ENCODE measurements around the gene MAU2. TPM values are rescaled to one million over a fixed set of nuclear protein-coding genes. Genes with fewer than 3 reads are reported as not detected.

MAU2 gene, protein sequence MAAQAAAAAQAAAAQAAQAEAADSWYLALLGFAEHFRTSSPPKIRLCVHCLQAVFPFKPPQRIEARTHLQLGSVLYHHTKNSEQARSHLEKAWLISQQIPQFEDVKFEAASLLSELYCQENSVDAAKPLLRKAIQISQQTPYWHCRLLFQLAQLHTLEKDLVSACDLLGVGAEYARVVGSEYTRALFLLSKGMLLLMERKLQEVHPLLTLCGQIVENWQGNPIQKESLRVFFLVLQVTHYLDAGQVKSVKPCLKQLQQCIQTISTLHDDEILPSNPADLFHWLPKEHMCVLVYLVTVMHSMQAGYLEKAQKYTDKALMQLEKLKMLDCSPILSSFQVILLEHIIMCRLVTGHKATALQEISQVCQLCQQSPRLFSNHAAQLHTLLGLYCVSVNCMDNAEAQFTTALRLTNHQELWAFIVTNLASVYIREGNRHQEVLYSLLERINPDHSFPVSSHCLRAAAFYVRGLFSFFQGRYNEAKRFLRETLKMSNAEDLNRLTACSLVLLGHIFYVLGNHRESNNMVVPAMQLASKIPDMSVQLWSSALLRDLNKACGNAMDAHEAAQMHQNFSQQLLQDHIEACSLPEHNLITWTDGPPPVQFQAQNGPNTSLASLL
- total RNA-seq: 10 to 100 TPM; 71.9 to 81.4 TPM

DNA sequence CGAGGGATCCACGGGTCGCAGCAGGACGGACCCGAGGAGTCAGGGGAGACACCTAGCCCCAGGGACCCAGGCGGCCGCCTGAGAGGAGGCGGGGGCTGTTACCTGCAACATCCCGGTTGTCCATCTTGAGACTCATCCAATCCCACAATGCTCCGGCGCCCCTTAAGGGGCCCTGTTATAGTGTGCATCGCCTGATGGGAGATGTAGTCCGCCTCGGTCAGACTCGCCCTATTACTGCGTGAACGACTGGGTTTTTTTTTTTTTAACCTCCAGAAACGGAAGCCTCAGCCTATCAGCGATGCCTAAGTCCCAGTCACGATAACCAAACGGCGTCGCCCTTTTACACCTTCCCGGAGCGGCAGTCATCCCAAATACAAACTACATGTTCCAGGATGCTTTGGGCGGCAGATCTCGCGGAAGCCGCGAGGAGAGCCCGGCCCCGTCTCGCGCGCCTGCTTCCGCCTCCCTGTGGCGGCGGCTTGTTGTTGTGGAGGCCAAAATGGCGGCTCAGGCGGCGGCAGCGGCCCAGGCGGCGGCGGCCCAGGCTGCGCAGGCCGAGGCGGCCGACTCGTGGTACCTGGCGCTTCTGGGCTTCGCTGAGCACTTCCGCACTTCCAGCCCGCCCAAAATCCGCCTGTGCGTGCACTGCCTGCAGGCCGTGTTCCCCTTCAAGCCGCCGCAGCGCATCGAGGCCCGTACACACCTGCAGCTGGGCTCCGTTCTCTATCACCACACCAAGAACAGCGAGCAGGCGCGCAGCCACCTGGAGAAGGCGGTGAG lies at the start of gene MAU2, which contains the start of gene SUGP1:
MAU2 (plus strand) TSS at position 469 of the 780 bp plus-strand sequence; CDS start at position 500, 31 bp downstream.
SUGP1 (minus strand) TSS at position 149 of the 780 bp plus-strand sequence; CDS start at position 136, 13 bp downstream.
- Mint-ChIP-seq H3K27ac (peak within 1 kb of the TSS; percentile 99), H3K36me3 (ENCODE audit: low read depth) (peaks cover 32% of the 10 kb centered on the region), H3K9me3 (no peaks in the 10 kb centered on the region), H3K4me1 (peaks cover 36% of the 10 kb centered on the region), H3K27me3 (no peaks in the 10 kb centered on the region), H3K4me3 (peak within 1 kb of the TSS; percentile 96)
- DNase-seq: peak; percentile 94
- ChIA-PET POLR2A (interaction anchor here (0.6 kb wide), 1 partner anchor 349 kb away, joined by 4 read pairs; no protein-coding TSS in a partner anchor), CTCF (interaction anchor here (1.4 kb wide), 1 partner anchor 171 kb away, joined by 3 read pairs; no protein-coding TSS in a partner anchor)

DNA sequence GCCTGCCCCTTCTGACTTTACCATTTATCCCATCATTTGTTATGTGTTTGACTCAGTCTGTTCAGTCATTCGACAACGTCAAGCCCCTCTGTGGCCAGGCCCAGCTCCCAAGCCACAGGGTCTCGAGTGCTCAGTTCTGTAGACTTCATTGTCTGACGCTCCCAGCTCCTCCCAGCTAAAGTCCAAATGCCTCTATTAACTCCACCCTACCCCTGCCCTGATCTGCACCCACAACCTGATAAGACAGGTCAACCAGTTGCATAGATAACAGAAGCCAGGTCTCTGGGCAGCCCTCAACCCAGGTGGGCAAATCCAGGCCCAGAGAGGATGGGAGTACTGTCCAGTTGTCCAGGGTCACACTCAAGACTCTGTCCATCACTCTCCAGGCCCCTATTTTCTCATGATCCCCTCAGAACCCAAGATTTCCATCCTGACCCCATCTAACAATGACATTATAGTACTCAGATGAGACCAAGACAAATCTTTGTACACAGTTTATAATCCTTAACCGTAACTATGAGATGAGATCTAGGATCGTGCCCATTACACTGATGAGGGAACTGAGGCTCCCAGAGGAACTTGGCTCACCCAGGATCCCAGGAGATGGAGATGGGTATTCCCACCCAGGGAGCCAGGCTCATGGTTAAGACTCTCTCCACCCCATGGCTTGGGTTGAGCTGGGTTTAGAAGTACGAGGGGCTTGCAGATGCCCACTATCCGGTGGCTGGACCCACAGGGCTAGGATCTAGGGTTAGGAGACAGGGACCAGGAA lies 48.6 kb upstream of the MAU2 start:
- H3K27me3 Mint-ChIP-seq: peaks cover 20% of the 10 kb centered on the region
- DNase-seq: no peak
- H3K27ac Mint-ChIP-seq: no peak overlapping the region
- peaks cover 3% of the 10 kb centered on the region for H3K4me1 Mint-ChIP-seq
- no peaks in the 10 kb centered on the region for H3K9me3 Mint-ChIP-seq
- no peak overlapping the region for H3K4me3 Mint-ChIP-seq
- CTCF ChIA-PET: no interaction called here
- peaks cover 8% of the 10 kb centered on the region for H3K36me3 Mint-ChIP-seq (ENCODE audit: low read depth)
- POLR2A ChIA-PET: no interaction called here

DNA sequence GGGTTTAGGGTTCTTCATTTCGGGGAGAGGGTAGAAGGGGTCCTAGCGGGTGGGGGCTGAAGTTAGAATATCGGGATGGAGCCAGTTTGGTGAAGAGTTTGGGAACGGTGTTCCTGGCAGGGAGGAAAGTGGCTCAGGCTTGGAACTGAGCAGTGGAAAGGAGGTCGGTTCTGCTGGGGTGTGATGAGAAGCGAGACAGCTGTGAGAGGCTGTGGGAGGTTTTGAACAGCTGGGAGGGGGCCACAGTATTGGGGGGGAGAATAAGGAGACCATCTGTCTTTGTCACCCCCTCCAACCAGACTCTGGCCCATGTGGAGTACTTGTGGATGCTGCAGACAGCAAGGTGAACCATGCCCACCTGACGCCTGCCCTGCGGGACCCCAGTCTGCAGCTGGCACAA lies 46.5 kb upstream of the MAU2 start:
- H3K27ac Mint-ChIP-seq: no peak overlapping the region
- peaks cover 20% of the 10 kb centered on the region for H3K27me3 Mint-ChIP-seq
- peaks cover 8% of the 10 kb centered on the region for H3K36me3 Mint-ChIP-seq (ENCODE audit: low read depth)
- CTCF ChIA-PET: no interaction called here
- peaks cover 3% of the 10 kb centered on the region for H3K4me1 Mint-ChIP-seq
- H3K4me3 Mint-ChIP-seq: no peak overlapping the region
- no peak for DNase-seq
- H3K9me3 Mint-ChIP-seq: no peaks in the 10 kb centered on the region
- POLR2A ChIA-PET: no interaction called here

DNA sequence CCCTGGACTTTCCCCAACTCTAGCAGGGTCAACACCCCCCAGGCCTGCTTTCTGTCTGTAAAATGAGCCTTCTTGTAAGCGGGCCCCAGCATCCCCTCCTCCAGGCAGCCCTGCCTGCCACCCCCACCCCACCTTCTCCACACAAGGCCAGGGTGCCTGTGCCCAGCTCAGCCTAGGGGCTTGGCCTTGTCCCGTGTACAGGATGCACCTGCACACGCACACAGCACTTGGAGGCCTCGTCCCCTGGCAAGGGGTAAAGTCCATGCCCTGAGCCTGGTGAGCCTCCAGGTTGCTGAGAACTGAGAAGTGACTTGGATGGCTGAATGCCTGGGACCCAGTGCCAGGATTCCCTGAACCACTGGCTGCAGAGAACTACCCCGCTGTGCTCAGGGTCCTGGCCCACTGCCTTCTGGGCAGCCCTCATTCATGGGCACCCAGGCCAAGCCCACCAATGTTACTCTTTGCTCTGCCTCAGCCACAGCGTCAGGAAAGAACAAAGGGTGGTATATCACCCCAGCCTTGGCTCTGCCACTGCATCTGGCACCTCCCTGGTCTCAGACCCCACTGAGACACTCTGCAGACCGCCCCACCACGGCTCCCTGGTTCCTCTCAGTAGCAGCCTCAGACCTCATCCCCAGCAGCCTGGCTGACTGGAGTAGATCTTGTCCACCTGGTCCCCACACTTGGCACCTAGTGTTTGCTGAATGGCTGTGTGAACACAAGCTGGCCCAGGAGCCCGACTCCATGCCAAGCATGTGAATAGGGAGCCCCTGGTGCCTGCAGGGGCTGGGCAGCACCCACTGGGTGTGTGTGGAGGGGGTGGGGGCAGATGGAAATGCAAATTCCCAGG lies 45.7 kb upstream of the MAU2 start:
- POLR2A ChIA-PET: no interaction called here

DNA sequence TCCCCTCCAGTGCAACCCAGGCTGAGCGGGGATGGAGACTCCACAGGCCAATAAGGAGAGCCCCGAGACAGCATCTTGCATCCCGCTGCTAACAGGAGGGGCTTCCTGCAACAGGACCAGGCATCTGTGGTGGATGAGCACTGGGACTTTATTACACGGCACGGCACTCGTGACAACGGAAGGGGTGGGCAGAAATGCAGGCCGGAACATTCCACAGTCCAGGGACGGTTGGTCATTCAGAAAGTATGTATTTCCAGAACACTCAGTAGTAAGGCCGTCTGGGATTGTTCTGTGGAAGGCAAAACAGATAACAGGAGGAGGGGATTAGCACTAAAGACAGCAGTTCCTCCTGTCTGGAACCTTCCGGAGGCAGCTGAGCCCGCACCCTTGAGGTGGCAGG lies 44.2 kb upstream of the MAU2 start:
- Mint-ChIP-seq H3K9me3 (no peaks in the 10 kb centered on the region), H3K27ac (peak overlapping the region; percentile 38), H3K4me1 (peaks cover 3% of the 10 kb centered on the region), H3K27me3 (peaks cover 20% of the 10 kb centered on the region), H3K4me3 (no peak overlapping the region), H3K36me3 (ENCODE audit: low read depth) (peaks cover 10% of the 10 kb centered on the region)
- CTCF ChIA-PET: interaction anchor here (1.1 kb wide), 1 partner anchor 12 kb away, joined by 3 read pairs; no protein-coding TSS in a partner anchor
- no peak for DNase-seq
- POLR2A ChIA-PET: no interaction called here

More for the DNA sequence above, 45.7 kb upstream of the MAU2 start:
- Mint-ChIP-seq H3K27me3 (peaks cover 20% of the 10 kb centered on the region), H3K36me3 (ENCODE audit: low read depth) (peaks cover 8% of the 10 kb centered on the region), H3K27ac (no peak overlapping the region), H3K9me3 (no peaks in the 10 kb centered on the region), H3K4me3 (no peak overlapping the region), H3K4me1 (peaks cover 3% of the 10 kb centered on the region)
- DNase-seq: no peak
- CTCF ChIA-PET: interaction anchor here (1.1 kb wide), 1 partner anchor 14 kb away, joined by 3 read pairs; no protein-coding TSS in a partner anchor

DNA sequence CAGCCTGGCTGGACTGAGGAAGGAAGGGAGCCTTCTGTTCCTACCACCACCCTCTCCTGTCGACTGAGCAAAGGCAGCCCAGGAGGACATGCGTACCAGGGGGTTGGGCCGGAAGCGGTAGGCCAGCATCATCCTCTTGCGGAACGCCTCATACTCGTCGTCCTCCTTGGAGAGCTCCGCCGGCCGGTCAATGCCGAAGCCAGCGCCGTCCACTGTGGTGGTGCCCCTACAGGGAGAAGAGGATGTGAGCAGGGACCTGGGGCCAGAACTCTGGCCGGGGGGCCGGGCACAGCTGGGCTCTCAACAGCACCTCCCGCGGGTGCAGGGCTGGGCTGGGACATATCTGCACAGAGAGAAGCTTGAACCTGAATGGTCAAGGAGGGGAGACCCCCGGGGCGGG lies 43.8 kb upstream of the MAU2 start:
- ChIA-PET POLR2A (no interaction called here), CTCF (no interaction called here)
- peaks cover 18% of the 10 kb centered on the region for H3K27me3 Mint-ChIP-seq
- H3K9me3 Mint-ChIP-seq: no peaks in the 10 kb centered on the region
- no peak for DNase-seq
- peaks cover 3% of the 10 kb centered on the region for H3K4me1 Mint-ChIP-seq
- no peak overlapping the region for H3K4me3 Mint-ChIP-seq
- no peak overlapping the region for H3K27ac Mint-ChIP-seq
- H3K36me3 Mint-ChIP-seq (ENCODE audit: low read depth): peaks cover 10% of the 10 kb centered on the region

DNA sequence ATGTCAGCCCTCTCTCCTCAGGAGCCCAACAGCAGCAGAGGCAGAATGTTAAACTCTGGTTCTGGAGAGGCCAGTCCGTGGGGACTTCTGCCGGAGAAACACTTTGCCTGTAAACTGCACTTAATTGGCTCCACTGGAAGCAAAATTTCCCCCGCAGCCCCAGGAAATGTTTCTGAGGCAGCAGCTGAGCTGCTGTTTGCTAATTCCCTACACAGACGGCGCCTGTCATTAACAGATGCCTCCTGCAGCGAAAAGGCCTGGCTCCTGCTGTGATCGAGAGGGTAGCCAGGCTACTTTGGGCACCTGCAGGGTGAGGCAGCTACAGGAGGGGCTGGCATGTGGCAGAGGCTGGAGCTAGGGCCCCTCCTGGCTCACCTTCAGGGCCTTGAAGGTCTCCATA lies 42.3 kb upstream of the MAU2 start:
- Mint-ChIP-seq H3K27me3 (peaks cover 10% of the 10 kb centered on the region), H3K4me1 (peaks cover 2% of the 10 kb centered on the region), H3K27ac (no peak overlapping the region), H3K9me3 (no peaks in the 10 kb centered on the region), H3K4me3 (no peak overlapping the region), H3K36me3 (ENCODE audit: low read depth) (peaks cover 10% of the 10 kb centered on the region)
- CTCF ChIA-PET: interaction anchor here (0.5 to 1.9 kb wide), 2 partner anchors 10 to 82 kb away, joined by 3 to 5 read pairs; no protein-coding TSS in a partner anchor
- DNase-seq: no peak
- POLR2A ChIA-PET: no interaction called here

DNA sequence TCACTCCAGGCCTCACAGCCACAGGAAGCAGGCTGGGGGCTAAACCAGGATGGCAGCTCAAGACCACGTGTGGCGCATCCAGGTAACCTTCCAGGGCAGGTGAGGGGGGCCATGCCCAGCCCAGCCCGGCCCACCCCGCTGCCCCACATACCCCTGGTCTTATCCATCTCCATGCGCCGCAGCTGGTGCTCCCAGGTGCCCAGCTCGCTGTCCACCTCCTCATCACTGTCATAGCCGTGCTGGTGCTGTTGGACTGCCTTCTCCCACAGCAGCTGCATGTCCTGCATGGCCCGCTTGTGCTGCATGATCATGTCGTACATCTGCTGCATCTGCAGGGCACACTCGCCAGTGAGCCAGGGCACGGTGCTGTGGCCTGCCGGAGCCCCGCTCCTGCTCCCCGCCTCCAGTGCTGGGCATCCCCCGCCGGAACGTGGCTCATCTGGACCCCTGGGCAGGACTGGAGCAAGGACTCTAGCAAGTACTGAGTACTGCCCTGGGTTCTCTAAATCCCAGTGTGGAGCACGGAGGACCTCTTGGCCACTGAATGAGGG lies 41.5 kb upstream of the MAU2 start:
- no peak for DNase-seq
- ChIA-PET CTCF (interaction anchor here (0.5 to 1.9 kb wide), 2 partner anchors 9 to 83 kb away, joined by 3 to 5 read pairs; no protein-coding TSS in a partner anchor), POLR2A (no interaction called here)
- Mint-ChIP-seq H3K4me3 (no peak overlapping the region), H3K27me3 (peaks cover 2% of the 10 kb centered on the region), H3K4me1 (no peaks in the 10 kb centered on the region), H3K27ac (no peak overlapping the region), H3K9me3 (no peaks in the 10 kb centered on the region), H3K36me3 (ENCODE audit: low read depth) (peaks cover 11% of the 10 kb centered on the region)

DNA sequence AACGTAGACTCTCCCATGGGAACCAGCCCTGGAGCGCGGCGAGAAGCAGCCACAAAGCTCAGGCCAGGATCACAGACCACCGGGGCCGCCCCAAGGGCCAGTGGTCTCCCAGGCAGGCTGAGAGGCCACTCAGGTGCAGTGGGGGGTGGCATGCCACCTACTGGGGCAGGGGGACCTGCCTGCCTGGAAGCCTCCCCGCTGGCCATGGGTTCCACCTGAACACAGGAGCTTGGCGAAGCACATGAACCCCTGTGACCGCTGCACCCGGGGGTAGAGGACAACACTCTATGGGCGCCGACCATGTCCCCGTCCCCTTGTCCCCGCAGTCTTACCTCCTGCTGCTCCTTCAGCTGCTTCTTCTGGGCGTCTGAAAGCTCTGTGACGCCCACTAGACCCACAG lies 40.8 kb upstream of the MAU2 start:
- CTCF ChIA-PET: no interaction called here
- no peaks in the 10 kb centered on the region for H3K4me1 Mint-ChIP-seq
- H3K4me3 Mint-ChIP-seq: no peak overlapping the region
- H3K36me3 Mint-ChIP-seq (ENCODE audit: low read depth): peaks cover 16% of the 10 kb centered on the region
- peaks cover 3% of the 10 kb centered on the region for H3K9me3 Mint-ChIP-seq
- H3K27me3 Mint-ChIP-seq: no peaks in the 10 kb centered on the region
- H3K27ac Mint-ChIP-seq: no peak overlapping the region
- POLR2A ChIA-PET: no interaction called here
- no peak for DNase-seq

DNA sequence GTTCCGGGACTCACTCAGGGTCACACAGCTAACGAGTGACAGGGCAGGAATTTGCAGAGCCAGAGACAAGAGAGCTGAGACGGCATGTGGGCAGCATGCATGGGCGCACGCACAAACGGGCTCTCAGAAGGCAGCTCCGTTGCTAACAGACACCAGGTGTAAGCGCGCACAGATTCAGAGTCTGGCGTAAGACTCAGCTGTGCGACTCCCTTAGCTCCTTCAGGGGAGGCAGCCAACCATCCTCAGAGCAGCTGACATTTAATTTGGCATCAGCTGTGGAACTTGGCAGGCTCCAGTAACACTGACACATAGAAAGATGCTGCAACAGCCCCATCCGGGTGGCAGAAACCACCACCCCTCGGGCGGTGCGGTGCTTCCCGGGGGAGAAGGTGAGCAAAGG lies 40.1 kb upstream of the MAU2 start:
- no peak overlapping the region for H3K27ac Mint-ChIP-seq
- no peaks in the 10 kb centered on the region for H3K4me1 Mint-ChIP-seq
- H3K4me3 Mint-ChIP-seq: no peak overlapping the region
- ChIA-PET POLR2A (interaction anchor here (0.7 kb wide), 1 partner anchor 88 kb away, joined by 3 read pairs; no protein-coding TSS in a partner anchor), CTCF (interaction anchor here (0.6 kb wide), 1 partner anchor 107 kb away, joined by 4 read pairs; no protein-coding TSS in a partner anchor)
- no peaks in the 10 kb centered on the region for H3K27me3 Mint-ChIP-seq
- H3K36me3 Mint-ChIP-seq (ENCODE audit: low read depth): peaks cover 18% of the 10 kb centered on the region
- H3K9me3 Mint-ChIP-seq: peaks cover 3% of the 10 kb centered on the region
- DNase-seq: no peak

DNA sequence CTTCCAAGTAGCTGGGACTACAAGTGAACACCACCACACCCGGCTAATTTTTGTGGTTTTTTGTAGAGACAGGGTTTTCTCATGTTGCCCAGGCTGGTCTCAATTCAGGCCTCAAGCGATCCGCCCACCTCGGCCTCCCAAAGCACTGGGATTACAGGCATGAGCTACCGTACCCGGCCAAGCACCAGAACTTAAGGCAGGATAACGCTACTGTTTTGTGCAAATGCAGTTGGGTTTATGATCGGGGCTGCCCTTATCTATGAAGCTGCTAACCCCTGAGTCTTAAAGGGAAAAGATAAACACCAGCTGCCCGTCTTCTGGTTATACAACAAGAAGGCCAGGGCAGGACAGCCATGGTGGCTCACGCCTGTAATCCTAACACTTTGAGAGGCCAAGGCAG lies 34.9 kb upstream of the MAU2 start:
- Mint-ChIP-seq H3K4me3 (no peak overlapping the region), H3K36me3 (ENCODE audit: low read depth) (peaks cover 30% of the 10 kb centered on the region), H3K4me1 (no peaks in the 10 kb centered on the region), H3K27ac (no peak overlapping the region), H3K9me3 (peaks cover 3% of the 10 kb centered on the region), H3K27me3 (no peaks in the 10 kb centered on the region)
- DNase-seq: no peak
- ChIA-PET CTCF (interaction anchor here (1.1 kb wide), 1 partner anchor 14 kb away, joined by 3 read pairs; no protein-coding TSS in a partner anchor), POLR2A (no interaction called here)
